ENCODE measurements around the gene CCR3. TPM values are rescaled to one million over a fixed set of nuclear protein-coding genes. Genes with fewer than 3 reads are reported as not detected.

The CCR3 gene
- total RNA-seq, 1 donor from 2014 or later, result not detected

DNA sequence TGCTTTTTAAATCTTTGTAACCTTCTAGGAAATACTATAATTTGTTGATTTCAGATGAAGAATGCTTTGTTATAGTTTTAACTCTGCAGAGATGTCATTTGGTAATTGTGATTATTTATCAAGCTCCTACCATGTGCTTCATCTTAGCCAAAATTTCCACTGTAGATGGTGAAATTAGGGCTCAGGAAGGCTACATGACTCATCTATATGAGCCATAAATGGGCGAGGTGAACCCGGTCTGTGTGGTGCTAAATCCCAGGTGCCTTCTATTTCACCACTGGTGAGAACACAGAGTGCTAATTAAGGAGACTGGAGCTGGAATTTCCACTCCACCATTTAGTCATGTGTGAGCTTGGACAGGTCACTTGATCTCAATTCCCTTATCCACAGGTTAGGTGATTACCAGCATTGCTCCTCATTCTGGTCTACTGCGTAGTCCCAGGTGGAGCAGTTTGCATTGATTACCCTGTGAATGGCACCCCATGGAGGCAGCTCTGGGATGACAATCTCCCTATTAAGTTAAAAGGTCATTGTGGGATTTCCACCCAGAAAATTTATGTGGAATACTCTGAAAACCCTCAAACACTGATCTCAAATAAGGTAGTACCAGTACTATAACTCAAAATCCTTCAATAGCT is 2.8 kb upstream of the CCR3 start:
- Mint-ChIP-seq H3K27me3 (ENCODE audit: unreplicated experiment) (no peaks in the 10 kb centered on the region), H3K4me1 (ENCODE audit: unreplicated experiment) (peaks cover 20% of the 10 kb centered on the region), H3K9me3 (ENCODE audit: unreplicated experiment) (no peaks in the 10 kb centered on the region), H3K4me3 (ENCODE audit: unreplicated experiment) (no peak overlapping the region), H3K36me3 (ENCODE audit: low read depth, unreplicated experiment) (no peaks in the 10 kb centered on the region), H3K27ac (ENCODE audit: unreplicated experiment) (no peak overlapping the region)
- TF ChIP-seq, protein P1, sequence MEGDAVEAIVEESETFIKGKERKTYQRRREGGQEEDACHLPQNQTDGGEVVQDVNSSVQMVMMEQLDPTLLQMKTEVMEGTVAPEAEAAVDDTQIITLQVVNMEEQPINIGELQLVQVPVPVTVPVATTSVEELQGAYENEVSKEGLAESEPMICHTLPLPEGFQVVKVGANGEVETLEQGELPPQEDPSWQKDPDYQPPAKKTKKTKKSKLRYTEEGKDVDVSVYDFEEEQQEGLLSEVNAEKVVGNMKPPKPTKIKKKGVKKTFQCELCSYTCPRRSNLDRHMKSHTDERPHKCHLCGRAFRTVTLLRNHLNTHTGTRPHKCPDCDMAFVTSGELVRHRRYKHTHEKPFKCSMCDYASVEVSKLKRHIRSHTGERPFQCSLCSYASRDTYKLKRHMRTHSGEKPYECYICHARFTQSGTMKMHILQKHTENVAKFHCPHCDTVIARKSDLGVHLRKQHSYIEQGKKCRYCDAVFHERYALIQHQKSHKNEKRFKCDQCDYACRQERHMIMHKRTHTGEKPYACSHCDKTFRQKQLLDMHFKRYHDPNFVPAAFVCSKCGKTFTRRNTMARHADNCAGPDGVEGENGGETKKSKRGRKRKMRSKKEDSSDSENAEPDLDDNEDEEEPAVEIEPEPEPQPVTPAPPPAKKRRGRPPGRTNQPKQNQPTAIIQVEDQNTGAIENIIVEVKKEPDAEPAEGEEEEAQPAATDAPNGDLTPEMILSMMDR (IDR thresholded peaks at IDR 0.05; ENCODE audit: unreplicated experiment), result no peak
- DNase-seq (ENCODE audit: low spot score), result no peak

DNA sequence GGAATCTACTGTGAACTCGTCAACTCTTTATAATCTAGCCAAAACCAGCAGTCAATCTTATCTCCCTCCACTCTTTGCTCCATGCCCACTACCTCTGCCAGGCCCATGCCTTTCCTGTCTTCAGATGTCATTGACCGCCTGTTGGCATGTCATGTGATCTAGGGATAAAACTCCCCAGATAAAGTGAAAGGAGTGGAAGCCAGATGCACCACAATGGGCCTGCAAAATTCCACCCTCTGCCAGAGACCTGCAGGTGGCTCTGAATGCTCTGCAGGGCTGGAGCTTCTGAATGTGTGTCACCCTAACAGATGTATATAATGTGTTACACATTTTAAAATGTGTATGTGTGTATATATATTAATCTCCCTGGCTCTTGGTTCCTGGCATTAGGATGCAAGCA is 2.3 kb upstream of the CCR3 start:
- H3K27me3 Mint-ChIP-seq (ENCODE audit: unreplicated experiment), result no peaks in the 10 kb centered on the region

DNA sequence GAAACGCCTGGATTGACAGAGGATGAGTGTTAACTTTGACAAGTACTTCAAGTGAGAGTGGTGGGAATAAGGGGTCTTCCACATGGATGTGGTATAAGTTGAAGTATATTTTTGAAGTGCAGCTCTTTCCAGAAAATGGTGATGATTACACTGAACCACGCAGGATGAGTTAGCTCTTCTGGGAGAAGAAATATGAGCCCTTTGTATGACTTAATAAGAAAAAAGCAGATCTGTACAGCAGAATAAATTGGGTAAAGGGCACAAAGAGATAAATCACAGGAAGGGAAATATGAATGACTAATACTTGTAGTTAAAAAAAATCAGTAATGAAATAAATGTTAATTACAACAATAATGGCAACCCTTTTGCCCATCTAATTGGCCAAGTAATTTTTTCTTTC is 1.3 kb downstream of the CCR3 start:
- peaks cover 7% of the 10 kb centered on the region for H3K4me1 Mint-ChIP-seq (ENCODE audit: unreplicated experiment)
- no peaks in the 10 kb centered on the region for H3K9me3 Mint-ChIP-seq (ENCODE audit: unreplicated experiment)
- no peak overlapping the region for H3K27ac Mint-ChIP-seq (ENCODE audit: unreplicated experiment)
- TF ChIP-seq, protein P1 (IDR thresholded peaks at IDR 0.05; ENCODE audit: unreplicated experiment), result no peak
- no peak for DNase-seq (ENCODE audit: low spot score)
- H3K4me3 Mint-ChIP-seq (ENCODE audit: unreplicated experiment), result no peak overlapping the region
- H3K36me3 Mint-ChIP-seq (ENCODE audit: low read depth, unreplicated experiment), result no peaks in the 10 kb centered on the region
- no peaks in the 10 kb centered on the region for H3K27me3 Mint-ChIP-seq (ENCODE audit: unreplicated experiment)

More for the DNA sequence above, 2.3 kb upstream of the CCR3 start:
- Mint-ChIP-seq H3K9me3 (ENCODE audit: unreplicated experiment) (no peaks in the 10 kb centered on the region), H3K4me3 (ENCODE audit: unreplicated experiment) (no peak overlapping the region), H3K36me3 (ENCODE audit: low read depth, unreplicated experiment) (no peaks in the 10 kb centered on the region), H3K27ac (ENCODE audit: unreplicated experiment) (no peak overlapping the region), H3K4me1 (ENCODE audit: unreplicated experiment) (peaks cover 20% of the 10 kb centered on the region)
- no peak for DNase-seq (ENCODE audit: low spot score)
- TF ChIP-seq, protein P1 (IDR thresholded peaks at IDR 0.05; ENCODE audit: unreplicated experiment), result no peak

DNA sequence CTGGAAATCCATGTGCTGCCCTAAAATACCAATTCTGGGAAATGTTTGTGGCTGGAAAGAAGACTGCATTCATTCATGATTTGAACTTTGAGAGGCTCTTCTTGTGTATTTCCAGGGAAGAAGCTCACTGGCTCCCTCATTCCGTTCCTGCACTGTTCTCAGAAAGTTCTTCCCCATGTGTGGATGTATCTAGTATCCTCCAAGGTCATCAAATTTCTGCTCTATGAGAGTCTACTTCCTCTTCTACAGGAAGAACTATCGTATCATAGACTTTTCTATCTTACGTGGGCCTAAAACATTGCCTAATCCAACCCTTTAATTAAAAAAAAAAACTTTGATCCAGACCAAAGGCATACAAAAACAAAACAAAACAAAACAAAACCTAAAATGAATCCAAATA is 2.9 kb downstream of the CCR3 start:
- H3K36me3 Mint-ChIP-seq (ENCODE audit: low read depth, unreplicated experiment), result no peaks in the 10 kb centered on the region
- DNase-seq (ENCODE audit: low spot score), result no peak
- H3K9me3 Mint-ChIP-seq (ENCODE audit: unreplicated experiment), result no peaks in the 10 kb centered on the region
- no peak overlapping the region for H3K27ac Mint-ChIP-seq (ENCODE audit: unreplicated experiment)
- TF ChIP-seq, protein P1 (IDR thresholded peaks at IDR 0.05; ENCODE audit: unreplicated experiment), result no peak
- no peaks in the 10 kb centered on the region for H3K27me3 Mint-ChIP-seq (ENCODE audit: unreplicated experiment)
- H3K4me1 Mint-ChIP-seq (ENCODE audit: unreplicated experiment), result peaks cover 7% of the 10 kb centered on the region
- H3K4me3 Mint-ChIP-seq (ENCODE audit: unreplicated experiment), result no peak overlapping the region

DNA sequence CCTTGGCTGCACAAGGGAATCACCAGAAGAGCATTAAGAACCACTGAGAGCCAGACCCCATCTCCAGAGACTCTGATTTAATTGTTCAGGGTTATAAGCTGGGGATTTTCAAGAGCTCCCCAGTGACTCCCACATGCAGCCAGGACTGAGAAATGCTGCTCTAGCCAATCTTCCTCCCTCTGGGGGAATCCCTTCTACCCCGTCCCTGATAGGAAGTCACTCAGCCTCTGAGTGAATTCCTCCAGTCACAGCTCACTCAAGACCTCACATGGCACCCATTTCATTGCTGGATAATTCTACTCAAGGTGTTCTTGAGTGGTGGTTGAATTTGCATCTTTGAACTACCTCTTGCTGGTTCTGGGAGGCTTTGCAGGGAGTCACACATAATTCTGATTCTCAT is 10.7 kb downstream of the CCR3 start:
- Mint-ChIP-seq H3K4me1 (ENCODE audit: unreplicated experiment) (no peaks in the 10 kb centered on the region), H3K27me3 (ENCODE audit: unreplicated experiment) (no peaks in the 10 kb centered on the region), H3K27ac (ENCODE audit: unreplicated experiment) (no peak overlapping the region), H3K36me3 (ENCODE audit: low read depth, unreplicated experiment) (peaks cover 5% of the 10 kb centered on the region), H3K4me3 (ENCODE audit: unreplicated experiment) (no peak overlapping the region), H3K9me3 (ENCODE audit: unreplicated experiment) (peaks cover 5% of the 10 kb centered on the region)
- no peak for DNase-seq (ENCODE audit: low spot score)
- TF ChIP-seq, protein P1 (IDR thresholded peaks at IDR 0.05; ENCODE audit: unreplicated experiment), result no peak
